Body of pancreas (tissue), 4 donors: ENCODE data around the gene ANKRD22.

ENCODE experiments used
- POLR2A ChIP-seq, 3 donors: fragments of 450-650 bp; IDR thresholded peaks; one replicate each; pipeline ENCODE4 v1.6.1; 2016; ENCODE audit warnings: antibody characterized with exemption in 3 of 3, mild to moderate bottlenecking in 2 of 3
- TF ChIP-seq, protein P1 (sequence below), 7 experiments: fragments of 450-650 bp in 4 of 7; fragments of 200-600 bp in 3 of 7; sonication (generic) in 3 of 7; IDR thresholded peaks; one replicate each; pipeline ENCODE4 v1.5.1; 2016 to 2019; ENCODE audit warnings: antibody characterized with exemption in 7 of 7

DNA sequence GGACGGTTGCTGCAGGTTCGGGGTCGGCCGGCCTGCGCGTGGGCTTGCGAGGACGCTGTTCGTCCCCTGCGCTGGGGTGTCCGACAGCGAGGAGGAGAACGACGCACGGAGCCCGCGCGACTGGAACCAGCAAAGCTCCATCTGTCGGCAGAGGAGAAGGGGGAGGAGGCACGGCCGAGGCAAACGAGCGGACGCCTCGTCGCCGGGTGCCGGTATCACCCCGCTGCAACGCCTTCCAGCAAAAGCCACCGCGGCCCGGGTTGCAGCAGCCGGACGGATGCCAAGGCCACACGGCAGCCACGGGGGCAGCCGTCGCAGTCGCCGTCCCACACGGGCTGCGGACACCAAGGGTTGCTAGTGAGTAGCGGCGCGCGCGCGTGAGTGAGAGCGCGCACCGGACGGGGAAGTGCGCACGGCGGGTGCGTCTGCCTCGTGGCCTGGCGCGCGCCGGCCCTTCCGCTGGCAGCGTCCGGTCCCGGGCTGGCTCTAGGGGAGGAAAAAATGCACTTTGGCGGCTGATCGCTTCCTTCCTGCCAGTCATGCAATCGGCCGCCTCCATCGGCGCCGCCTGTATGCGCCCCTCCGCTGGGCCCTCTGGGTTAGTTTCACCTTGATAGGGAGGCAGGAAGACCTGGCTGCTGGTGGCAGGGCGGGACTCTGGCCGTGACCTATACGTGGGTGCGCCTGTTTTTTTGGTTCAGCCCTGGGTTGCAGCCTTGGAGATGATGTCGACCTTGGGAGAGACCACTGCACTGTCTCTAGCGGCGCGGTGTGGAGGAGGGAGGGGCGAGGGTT lies 28.8 kb upstream of the ANKRD22 start:
- TF ChIP-seq, protein P1, sequence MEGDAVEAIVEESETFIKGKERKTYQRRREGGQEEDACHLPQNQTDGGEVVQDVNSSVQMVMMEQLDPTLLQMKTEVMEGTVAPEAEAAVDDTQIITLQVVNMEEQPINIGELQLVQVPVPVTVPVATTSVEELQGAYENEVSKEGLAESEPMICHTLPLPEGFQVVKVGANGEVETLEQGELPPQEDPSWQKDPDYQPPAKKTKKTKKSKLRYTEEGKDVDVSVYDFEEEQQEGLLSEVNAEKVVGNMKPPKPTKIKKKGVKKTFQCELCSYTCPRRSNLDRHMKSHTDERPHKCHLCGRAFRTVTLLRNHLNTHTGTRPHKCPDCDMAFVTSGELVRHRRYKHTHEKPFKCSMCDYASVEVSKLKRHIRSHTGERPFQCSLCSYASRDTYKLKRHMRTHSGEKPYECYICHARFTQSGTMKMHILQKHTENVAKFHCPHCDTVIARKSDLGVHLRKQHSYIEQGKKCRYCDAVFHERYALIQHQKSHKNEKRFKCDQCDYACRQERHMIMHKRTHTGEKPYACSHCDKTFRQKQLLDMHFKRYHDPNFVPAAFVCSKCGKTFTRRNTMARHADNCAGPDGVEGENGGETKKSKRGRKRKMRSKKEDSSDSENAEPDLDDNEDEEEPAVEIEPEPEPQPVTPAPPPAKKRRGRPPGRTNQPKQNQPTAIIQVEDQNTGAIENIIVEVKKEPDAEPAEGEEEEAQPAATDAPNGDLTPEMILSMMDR (IDR thresholded peaks at IDR 0.05): peak in 4 of 7 experiments; percentile 5 to 33 (median 25)
- peak; percentile 54 to 75 (median 70) for TF ChIP-seq POLR2A (IDR thresholded peaks at IDR 0.05)
